Neural cell (in vitro differentiated cells): Measurements from ENCODE around the gene AOX1.

Source experiments
- CTCF ChIP-seq: fragments of 450-650 bp; IDR thresholded peaks from 2 replicates; pipeline ENCODE4 v1.5.1; 2014; ENCODE audit warnings: antibody characterized with exemption, mild to moderate bottlenecking, moderate library complexity; ENCODE audit not compliant: poor library complexity, severe bottlenecking
- EP300 ChIP-seq: fragments of 450-650 bp; conservative IDR thresholded peaks from 2 replicates; pipeline ENCODE4 v1.6.1; 2014; ENCODE audit warnings: antibody characterized with exemption, mild to moderate bottlenecking, moderate library complexity; ENCODE audit not compliant: poor library complexity, severe bottlenecking
- MXI1 ChIP-seq: fragments of 450-650 bp; conservative IDR thresholded peaks from 2 replicates; pipeline ENCODE4 v1.6.1; 2014; ENCODE audit warnings: antibody characterized with exemption, mild to moderate bottlenecking; ENCODE audit not compliant: poor library complexity, severe bottlenecking
- POLR2AphosphoS5 ChIP-seq: IDR thresholded peaks from 2 replicates; pipeline ENCODE4 v1.6.1; 2012

GRCh38 chr2:200650195-200650594 is 64.4 kb downstream of the AOX1 start:
- TF ChIP-seq MXI1: no peak
- no peak for TF ChIP-seq EP300
- TF ChIP-seq CTCF: no peak
- TF ChIP-seq POLR2AphosphoS5: no peak
